HFFc6 (cell line): ENCODE results near the gene LACTBL1. TPM values are rescaled to one million over a fixed set of nuclear protein-coding genes. Genes with fewer than 3 reads are reported as not detected.

Experiments used
- DNase-seq: peaks from one replicate; pipeline ENCODE4 v3.0.0-alpha.2; 2018
- H3K27ac Mint-ChIP-seq: 2 replicates; pipeline ENCODE4 v1.8.0; 2020; ENCODE audit warnings: mild to moderate bottlenecking, mixed read lengths
- H3K27me3 Mint-ChIP-seq: 2 replicates; pipeline ENCODE4 v1.8.0; 2021; ENCODE audit warnings: mild to moderate bottlenecking, moderate library complexity, mixed read lengths; ENCODE audit not compliant: insufficient read depth
- H3K36me3 Mint-ChIP-seq: 2 replicates; pipeline ENCODE4 v1.8.0; 2021; ENCODE audit warnings: low read depth, mixed read lengths
- H3K4me1 Mint-ChIP-seq: 2 replicates; pipeline ENCODE4 v1.8.0; 2020; ENCODE audit warnings: low read depth, mixed read lengths
- H3K4me3 Mint-ChIP-seq: 2 replicates; pipeline ENCODE4 v1.8.0; 2020; ENCODE audit warnings: mild to moderate bottlenecking, moderate library complexity, mixed read lengths
- H3K9me3 Mint-ChIP-seq: 2 replicates; pipeline ENCODE4 v1.8.0; 2020; ENCODE audit warnings: mild to moderate bottlenecking, mixed read lengths
- CTCF ChIP-seq: fragments of 200-600 bp; sonication (generic); IDR thresholded peaks from 2 replicates; pipeline ENCODE4 v1.5.0; 2021; ENCODE audit warnings: antibody characterized with exemption, mild to moderate bottlenecking
- total RNA-seq, 6 experiments: library from RNA; stranded (reverse); fragmentation: NEBNext Ultra II Directional; extraction: Animal tissue kit (Norgen Biotek cat#: 25700); gene quantifications; 2 replicates in 1 of 6; 3 replicates in 5 of 6; pipeline ENCODE4 v1.2.3, GENCODE V29; 2021

Gene LACTBL1
- total RNA-seq, 6 experiments from 2014 or later = not detected

GRCh38 chr1:22955146-22955545 is 17.5 kb downstream of the LACTBL1 start:
- TF ChIP-seq CTCF = no peak
- no peaks in the 10 kb centered on the region for H3K36me3 Mint-ChIP-seq
- no peak overlapping the region for H3K27ac Mint-ChIP-seq
- H3K4me3 Mint-ChIP-seq = no peak overlapping the region
- H3K27me3 Mint-ChIP-seq = peaks cover 46% of the 10 kb centered on the region
- no peaks in the 10 kb centered on the region for H3K4me1 Mint-ChIP-seq
- H3K9me3 Mint-ChIP-seq = no peaks in the 10 kb centered on the region
- DNase-seq = no peak

GRCh38 chr1:22953740-22954141 is 18.9 kb downstream of the LACTBL1 start:
- Mint-ChIP-seq H3K4me3 (no peak overlapping the region), H3K27ac (no peak overlapping the region), H3K4me1 (no peaks in the 10 kb centered on the region), H3K36me3 (no peaks in the 10 kb centered on the region), H3K27me3 (peaks cover 34% of the 10 kb centered on the region), H3K9me3 (no peaks in the 10 kb centered on the region)
- no peak for DNase-seq
- TF ChIP-seq CTCF = no peak

GRCh38 chr1:22953057-22953739 is 19.5 kb downstream of the LACTBL1 start:
- no peak for DNase-seq
- H3K4me3 Mint-ChIP-seq = no peak overlapping the region

GRCh38 chr1:22952694-22953056 is 20.0 kb downstream of the LACTBL1 start:
- Mint-ChIP-seq H3K4me1 (no peaks in the 10 kb centered on the region), H3K27me3 (peaks cover 31% of the 10 kb centered on the region), H3K27ac (no peak overlapping the region), H3K9me3 (no peaks in the 10 kb centered on the region), H3K36me3 (no peaks in the 10 kb centered on the region), H3K4me3 (no peak overlapping the region)
- DNase-seq = no peak
- TF ChIP-seq CTCF = no peak

More at GRCh38 chr1:22953057-22953739, 19.5 kb downstream of the LACTBL1 start:
- no peaks in the 10 kb centered on the region for H3K36me3 Mint-ChIP-seq
- no peaks in the 10 kb centered on the region for H3K4me1 Mint-ChIP-seq
- H3K9me3 Mint-ChIP-seq = no peaks in the 10 kb centered on the region
- H3K27ac Mint-ChIP-seq = no peak overlapping the region
- peaks cover 34% of the 10 kb centered on the region for H3K27me3 Mint-ChIP-seq
- TF ChIP-seq CTCF = no peak

GRCh38 chr1:22951796-22952195 is 20.9 kb downstream of the LACTBL1 start:
- no peak for TF ChIP-seq CTCF
- H3K9me3 Mint-ChIP-seq = no peaks in the 10 kb centered on the region
- DNase-seq = no peak
- no peaks in the 10 kb centered on the region for H3K36me3 Mint-ChIP-seq
- no peak overlapping the region for H3K4me3 Mint-ChIP-seq
- H3K27me3 Mint-ChIP-seq = peaks cover 27% of the 10 kb centered on the region
- H3K4me1 Mint-ChIP-seq = no peaks in the 10 kb centered on the region
- H3K27ac Mint-ChIP-seq = no peak overlapping the region
